ENCODE data around the gene RNF220.
"Not testable (repeated sequence)": the region's sequence is repeated elsewhere in the genome, so short reads cannot be mapped to it uniquely, and the experiment has no call there.

RNF220 gene

GRCh38 chr1:44549510-44549909 lies 144.5 kb downstream of the RNF220 start:
- no peak for DNase-seq (ENCODE audit: low spot score)

- no peak for DNase-seq (ENCODE audit: low spot score)
Observed at GRCh38 chr1:44553127-44553758, 148.2 kb downstream of the RNF220 start.

GRCh38 chr1:44553771-44554170 lies 148.7 kb downstream of the RNF220 start:
- DNase-seq (ENCODE audit: low spot score) = peak; percentile 49

- DNase-seq (ENCODE audit: low spot score) = no peak
Observed at GRCh38 chr1:44554706-44555105, 149.7 kb downstream of the RNF220 start.

- no peak for DNase-seq (ENCODE audit: low spot score)
Observed at GRCh38 chr1:44557778-44558177, 152.7 kb downstream of the RNF220 start.

- no peak for DNase-seq (ENCODE audit: low spot score)
Observed at GRCh38 chr1:44558883-44559282, 153.8 kb downstream of the RNF220 start.

- DNase-seq (ENCODE audit: low spot score) = no peak
Observed at GRCh38 chr1:44559330-44559729, 154.3 kb downstream of the RNF220 start.

GRCh38 chr1:44559913-44560312 lies 154.9 kb downstream of the RNF220 start:
- no peak for DNase-seq (ENCODE audit: low spot score)

- DNase-seq (ENCODE audit: low spot score) = not testable (repeated sequence)
Observed at GRCh38 chr1:44560696-44561095, 155.6 kb downstream of the RNF220 start.

- no peak for DNase-seq (ENCODE audit: low spot score)
Observed at GRCh38 chr1:44565259-44565750, 160.2 kb downstream of the RNF220 start.

- DNase-seq (ENCODE audit: low spot score) = no peak
Observed at GRCh38 chr1:44565833-44566232, 160.8 kb downstream of the RNF220 start.

GRCh38 chr1:44566281-44567046 lies 161.4 kb downstream of the RNF220 start:
- DNase-seq (ENCODE audit: low spot score) = no peak

- no peak for DNase-seq (ENCODE audit: low spot score)
Observed at GRCh38 chr1:44568128-44568900, 163.3 kb downstream of the RNF220 start.

GRCh38 chr1:44569491-44569890 lies 164.4 kb downstream of the RNF220 start:
- no peak for DNase-seq (ENCODE audit: low spot score)

- DNase-seq (ENCODE audit: low spot score) = peak; percentile 11
Observed at GRCh38 chr1:44571712-44572571, 166.9 kb downstream of the RNF220 start.

- DNase-seq (ENCODE audit: low spot score) = no peak
Observed at GRCh38 chr1:44572572-44572879, 167.5 kb downstream of the RNF220 start.

GRCh38 chr1:44575396-44575795 lies 170.3 kb downstream of the RNF220 start:
- no peak for DNase-seq (ENCODE audit: low spot score)

- no peak for DNase-seq (ENCODE audit: low spot score)
Observed at GRCh38 chr1:44576456-44577150, 171.5 kb downstream of the RNF220 start.

GRCh38 chr1:44581205-44581604 lies 176.2 kb downstream of the RNF220 start:
- no peak for DNase-seq (ENCODE audit: low spot score)

- DNase-seq (ENCODE audit: low spot score) = no peak
Observed at GRCh38 chr1:44584167-44584566, 179.1 kb downstream of the RNF220 start.

GRCh38 chr1:44585315-44585920 lies 180.4 kb downstream of the RNF220 start:
- no peak for DNase-seq (ENCODE audit: low spot score)
